ENCODE measurements around the gene MGAT5B. TPM values are rescaled to one million over a fixed set of nuclear protein-coding genes. Genes with fewer than 3 reads are reported as not detected.

The MGAT5B gene
- total RNA-seq, 1 donor from 2014 or later = 5.1 TPM

- no peak for TF ChIP-seq CTCF (IDR thresholded peaks at IDR 0.05; ENCODE audit: insufficient read depth, low read length, poor library complexity, severe bottlenecking)
- H3K4me3 ChIP-seq (ENCODE audit: low read depth, low read length) = no peak overlapping the region
- H3K27me3 ChIP-seq (ENCODE audit: control insufficient read depth, insufficient read depth, low read length) = peaks cover 20% of the 10 kb centered on the region
- DNase-seq (ENCODE audit: low read depth) = no peak
- H3K36me3 ChIP-seq (ENCODE audit: control insufficient read depth, insufficient read depth, low read length) = no peaks in the 10 kb centered on the region
Measured at GRCh38 chr17:76878568-76878967, 10.4 kb downstream of the MGAT5B start.

GRCh38 chr17:76879254-76879653 lies 11.1 kb downstream of the MGAT5B start:
- H3K27me3 ChIP-seq (ENCODE audit: control insufficient read depth, insufficient read depth, low read length) = peaks cover 20% of the 10 kb centered on the region
- TF ChIP-seq CTCF (IDR thresholded peaks at IDR 0.05; ENCODE audit: insufficient read depth, low read length, poor library complexity, severe bottlenecking) = no peak
- H3K4me3 ChIP-seq (ENCODE audit: low read depth, low read length) = no peak overlapping the region
- H3K36me3 ChIP-seq (ENCODE audit: control insufficient read depth, insufficient read depth, low read length) = no peaks in the 10 kb centered on the region
- DNase-seq (ENCODE audit: low read depth) = no peak

DNA sequence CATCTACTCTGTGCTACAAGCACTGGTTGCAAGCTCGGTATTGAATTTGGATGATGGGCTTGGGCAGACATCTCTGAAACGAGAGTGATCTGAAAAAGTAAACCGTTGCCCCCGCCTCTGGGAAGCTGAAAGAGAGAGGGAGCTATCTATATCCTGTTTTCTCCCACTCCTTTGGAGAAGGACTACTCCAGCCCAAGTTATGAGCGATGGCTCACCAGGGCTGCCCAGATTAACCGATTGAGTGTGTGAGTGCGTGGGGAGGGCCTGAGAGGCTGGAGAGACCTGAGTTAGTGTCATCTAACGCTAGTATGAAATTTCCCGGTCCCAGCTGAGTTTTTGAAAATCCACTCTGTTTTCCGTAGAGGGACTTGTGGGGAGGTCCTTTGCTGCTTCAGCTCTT lies 11.5 kb downstream of the MGAT5B start:
- no peak overlapping the region for H3K4me3 ChIP-seq (ENCODE audit: low read depth, low read length)
- H3K36me3 ChIP-seq (ENCODE audit: control insufficient read depth, insufficient read depth, low read length) = no peaks in the 10 kb centered on the region
- H3K27me3 ChIP-seq (ENCODE audit: control insufficient read depth, insufficient read depth, low read length) = peaks cover 20% of the 10 kb centered on the region
- no peak for TF ChIP-seq CTCF (IDR thresholded peaks at IDR 0.05; ENCODE audit: insufficient read depth, low read length, poor library complexity, severe bottlenecking)
- no peak for DNase-seq (ENCODE audit: low read depth)

DNA sequence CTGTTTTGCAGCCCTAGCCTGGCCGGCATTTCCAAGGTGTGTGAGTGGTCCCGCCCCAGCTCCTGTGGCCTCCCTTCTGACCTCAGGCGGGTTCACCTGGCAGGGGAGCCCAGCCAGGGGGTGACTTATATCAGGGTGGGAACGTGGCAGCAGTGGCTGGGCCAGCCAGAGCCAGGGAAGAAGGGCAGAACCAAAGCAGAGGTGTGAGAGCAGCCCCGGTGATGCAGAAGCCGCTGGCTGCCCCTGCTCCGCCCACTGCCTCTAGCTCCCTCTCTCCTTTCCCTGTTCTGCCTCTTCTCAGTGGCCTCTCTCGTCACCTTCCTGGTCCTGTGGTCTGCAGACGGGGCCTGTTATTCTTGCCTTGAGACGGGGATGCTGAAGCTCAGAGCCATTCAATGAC lies 12.1 kb downstream of the MGAT5B start:
- DNase-seq (ENCODE audit: low read depth) = no peak
- H3K27me3 ChIP-seq (ENCODE audit: control insufficient read depth, insufficient read depth, low read length) = peaks cover 20% of the 10 kb centered on the region
- H3K4me3 ChIP-seq (ENCODE audit: low read depth, low read length) = no peak overlapping the region
- no peak for TF ChIP-seq CTCF (IDR thresholded peaks at IDR 0.05; ENCODE audit: insufficient read depth, low read length, poor library complexity, severe bottlenecking)
- H3K36me3 ChIP-seq (ENCODE audit: control insufficient read depth, insufficient read depth, low read length) = no peaks in the 10 kb centered on the region

DNA sequence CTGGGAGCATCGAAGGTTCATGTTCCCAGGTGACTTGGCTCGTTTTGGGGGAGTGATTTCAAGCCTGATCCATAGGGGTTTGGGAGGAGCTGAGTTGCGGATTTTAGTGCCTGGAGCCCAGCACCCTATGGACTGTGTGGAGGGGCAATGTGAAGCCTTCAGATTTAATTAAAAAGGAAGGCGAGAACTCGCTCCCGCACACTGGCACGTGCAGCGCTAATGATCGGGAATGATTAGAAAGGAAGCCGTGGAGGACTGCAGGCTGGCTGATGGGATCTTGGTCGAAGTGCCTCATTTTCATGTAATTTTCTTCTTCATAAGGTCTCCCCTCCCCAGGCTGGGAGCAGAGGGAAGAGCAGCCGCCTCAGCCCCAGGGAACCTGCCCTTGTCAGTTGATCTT lies 12.8 kb downstream of the MGAT5B start:
- DNase-seq (ENCODE audit: low read depth) = no peak
- TF ChIP-seq CTCF (IDR thresholded peaks at IDR 0.05; ENCODE audit: insufficient read depth, low read length, poor library complexity, severe bottlenecking) = no peak
- no peaks in the 10 kb centered on the region for H3K36me3 ChIP-seq (ENCODE audit: control insufficient read depth, insufficient read depth, low read length)
- H3K4me3 ChIP-seq (ENCODE audit: low read depth, low read length) = no peak overlapping the region
- H3K27me3 ChIP-seq (ENCODE audit: control insufficient read depth, insufficient read depth, low read length) = peaks cover 23% of the 10 kb centered on the region

- Histone ChIP-seq H3K4me3 (ENCODE audit: low read depth, low read length) (no peak overlapping the region), H3K36me3 (ENCODE audit: control insufficient read depth, insufficient read depth, low read length) (no peaks in the 10 kb centered on the region), H3K27me3 (ENCODE audit: control insufficient read depth, insufficient read depth, low read length) (peaks cover 23% of the 10 kb centered on the region)
- no peak for DNase-seq (ENCODE audit: low read depth)
- TF ChIP-seq CTCF (IDR thresholded peaks at IDR 0.05; ENCODE audit: insufficient read depth, low read length, poor library complexity, severe bottlenecking) = no peak
Measured at GRCh38 chr17:76881408-76881807, 13.2 kb downstream of the MGAT5B start.

All from kidney epithelial cell (primary cell).